Stimulated activated CD8-positive, alpha-beta memory T cell treated with anti-CD3 and anti-CD28 coated beads, Interleukin-4, amount 100 ng/mL, for 1 hour (primary cell): ENCODE results near the gene HOXB9.
A peak's percentile ranks its signal among the peaks of the same experiment; 100 is the strongest.

Source experiments
- DNase-seq, 2 donors: peaks; one replicate each; pipeline ENCODE4 v3.0.0-alpha.2; 2020; ENCODE audit warnings: low read depth in 2 of 2, low spot score in 1 of 2

The HOXB9 gene

DNA sequence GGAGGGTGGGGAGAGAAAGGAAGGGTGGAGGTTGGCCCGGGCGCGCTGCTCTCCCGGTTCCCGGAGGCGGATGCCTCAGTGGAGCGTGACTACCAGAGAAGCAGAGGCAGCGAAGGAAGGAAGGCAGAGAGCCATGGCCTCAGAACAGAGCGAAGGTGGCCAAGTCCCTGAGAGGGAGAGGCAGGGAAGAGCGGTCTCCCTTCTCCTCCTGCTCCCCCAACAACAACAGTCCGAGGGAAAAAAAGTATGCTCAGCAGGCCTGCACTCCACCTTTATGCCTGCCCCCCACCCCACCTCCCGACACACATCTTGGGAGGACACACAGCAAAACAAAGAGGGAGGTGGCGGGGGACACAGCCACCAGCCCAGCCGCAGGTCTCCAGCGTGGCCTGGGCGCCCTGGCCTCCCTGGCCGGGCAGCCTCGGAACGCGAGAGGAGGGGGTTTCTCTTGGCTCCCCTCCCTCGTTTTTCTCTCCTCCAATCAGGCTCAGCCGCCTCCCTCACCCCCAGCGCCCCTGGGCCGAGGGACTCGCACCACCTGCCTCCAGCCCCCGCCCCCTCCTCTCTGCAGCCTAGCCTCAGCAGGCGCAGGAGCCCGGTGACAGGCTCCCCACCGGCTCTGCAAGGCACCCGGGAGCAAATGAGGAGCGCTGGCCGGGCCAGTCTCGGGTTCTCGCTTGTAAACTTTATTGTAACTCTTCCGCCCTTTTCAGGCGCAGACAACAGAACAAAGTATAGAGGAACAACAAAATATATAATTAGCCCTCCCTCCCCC lies 14.3 kb downstream of the HOXB9 start:
- DNase-seq: no peak

DNA sequence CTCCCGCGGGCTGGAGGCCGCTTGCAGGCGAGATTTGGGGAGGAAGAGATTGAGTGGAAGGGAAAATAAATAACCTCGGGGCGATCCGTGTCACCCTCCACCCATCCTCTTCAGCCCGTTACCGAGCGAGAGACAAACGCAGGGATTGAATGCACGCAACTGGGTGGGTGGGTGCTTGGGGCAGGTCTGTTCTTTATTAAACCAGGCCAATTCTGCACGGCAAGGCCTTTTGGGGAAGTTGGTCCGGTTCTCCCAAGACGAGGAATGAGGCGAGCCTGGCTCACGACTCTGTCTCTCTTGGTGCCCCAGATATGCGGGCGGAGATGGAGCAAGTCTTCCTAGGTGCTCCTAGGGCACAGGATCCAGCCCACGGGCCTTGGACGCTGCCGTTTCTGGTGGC lies 14.9 kb downstream of the HOXB9 start:
- no peak for DNase-seq

DNA sequence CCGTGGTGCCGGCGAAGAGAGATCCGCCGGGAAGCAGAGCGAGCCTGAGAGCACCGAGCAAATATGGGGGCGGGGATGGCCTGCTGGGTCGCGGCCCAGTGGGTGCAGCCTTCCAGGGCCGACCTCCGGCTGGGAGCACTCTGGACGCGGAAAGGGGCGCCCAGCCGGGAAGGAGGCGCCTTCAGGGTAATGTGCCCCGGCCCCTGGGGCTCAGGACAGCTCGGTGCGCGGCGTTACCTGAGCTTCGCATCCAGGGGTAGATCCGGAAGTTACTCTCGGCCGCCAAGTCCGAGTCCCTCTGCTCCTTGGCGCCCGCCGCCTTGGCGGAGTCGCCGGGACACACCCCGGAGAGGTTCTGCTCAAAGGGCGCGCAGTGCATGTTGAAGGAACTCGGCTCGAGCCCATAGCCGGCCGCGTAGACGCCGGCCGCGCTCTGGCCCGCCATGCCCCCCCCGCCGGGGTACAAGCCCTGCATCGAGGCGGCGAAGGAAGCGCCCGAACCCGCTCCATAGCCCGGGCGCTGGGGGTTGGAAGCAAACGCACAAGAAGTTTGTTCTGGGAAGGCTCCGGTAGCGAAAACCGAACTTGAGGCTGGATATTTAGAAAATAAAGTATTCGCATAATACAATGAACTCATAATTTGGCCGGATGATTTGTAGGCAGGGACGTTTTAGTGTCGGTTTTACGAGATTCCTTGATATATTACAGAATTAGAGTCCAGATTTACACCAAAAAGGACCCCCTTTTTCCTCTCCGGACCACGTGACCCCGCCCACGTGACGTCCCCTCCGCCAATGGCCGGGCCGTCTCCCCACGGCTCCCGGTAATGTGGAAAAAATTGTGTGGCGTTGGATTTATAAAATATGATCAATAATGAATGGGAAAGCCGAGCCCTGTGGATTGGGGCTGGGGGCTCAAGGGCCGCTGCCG lies 15.6 kb downstream of the HOXB9 start, which contains the start of gene HOXB7:
HOXB7 (minus strand) TSS at position 736 of the 930 bp plus-strand sequence; CDS start at position 637, 99 bp downstream.
- DNase-seq: peak in 1 of 2 donors; percentile 38

DNA sequence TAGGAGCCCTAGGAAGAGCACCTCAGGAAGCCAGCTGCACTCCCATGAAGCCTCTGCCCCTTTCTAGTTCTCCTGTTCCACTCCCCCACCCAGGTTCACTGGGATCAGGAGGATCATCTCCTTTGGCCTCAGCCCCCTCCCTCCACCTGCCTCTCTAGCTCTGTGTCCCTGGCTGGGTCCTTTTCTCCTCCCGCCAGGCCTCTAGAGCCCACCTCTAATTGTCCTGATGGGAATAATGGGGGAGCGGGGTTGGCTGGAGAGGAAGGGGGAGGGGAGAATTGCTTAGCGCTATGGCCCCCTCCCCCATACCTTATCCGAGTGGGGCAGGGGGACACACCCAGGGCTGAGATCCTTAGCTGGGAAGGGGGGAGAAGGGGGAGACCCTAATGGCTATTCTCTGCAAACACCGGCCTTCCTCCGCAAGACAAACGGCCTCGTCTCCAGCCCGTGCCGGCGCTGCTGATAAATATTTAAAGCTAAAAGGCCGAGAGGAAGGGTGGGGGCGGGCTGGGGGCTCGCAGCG lies 16.3 kb downstream of the HOXB9 start:
- no peak for DNase-seq

DNA sequence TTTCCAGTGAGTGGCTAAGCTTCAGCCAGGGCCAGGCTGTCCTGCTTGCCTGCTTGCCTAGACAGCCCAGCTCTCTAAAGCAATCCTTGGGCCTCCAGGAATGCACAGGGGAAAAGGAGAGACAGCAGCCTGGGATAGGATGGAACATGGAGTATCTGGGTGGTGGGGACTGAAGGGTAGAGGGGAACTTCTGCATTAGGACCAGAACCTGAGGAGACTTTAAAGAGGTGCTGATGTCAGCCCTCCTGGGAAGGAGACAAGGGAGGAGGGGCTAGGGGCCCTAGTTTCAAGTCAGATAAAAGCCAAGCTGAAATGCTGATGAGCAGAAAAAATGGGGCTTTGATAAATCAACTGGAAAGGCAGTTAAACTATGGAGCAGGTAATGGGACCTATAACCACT lies 17.1 kb downstream of the HOXB9 start:
- DNase-seq: no peak

DNA sequence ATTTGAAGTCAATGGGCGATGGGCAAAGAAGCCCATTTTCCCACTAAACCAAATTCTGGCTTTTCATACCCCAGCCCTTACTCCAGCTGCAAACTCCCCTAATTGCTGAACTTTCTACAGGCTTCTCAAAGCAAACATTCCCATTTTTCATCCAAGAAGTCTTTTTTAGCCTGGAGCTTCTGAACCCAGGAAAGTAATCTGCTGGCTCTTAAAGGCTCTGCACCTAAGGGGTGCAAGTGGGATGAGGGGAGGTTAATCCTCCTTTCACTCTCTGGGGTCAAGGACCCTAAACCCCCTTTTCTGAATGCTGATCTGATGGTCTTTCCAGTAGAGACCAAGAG lies 17.7 kb downstream of the HOXB9 start:
- no peak for DNase-seq

DNA sequence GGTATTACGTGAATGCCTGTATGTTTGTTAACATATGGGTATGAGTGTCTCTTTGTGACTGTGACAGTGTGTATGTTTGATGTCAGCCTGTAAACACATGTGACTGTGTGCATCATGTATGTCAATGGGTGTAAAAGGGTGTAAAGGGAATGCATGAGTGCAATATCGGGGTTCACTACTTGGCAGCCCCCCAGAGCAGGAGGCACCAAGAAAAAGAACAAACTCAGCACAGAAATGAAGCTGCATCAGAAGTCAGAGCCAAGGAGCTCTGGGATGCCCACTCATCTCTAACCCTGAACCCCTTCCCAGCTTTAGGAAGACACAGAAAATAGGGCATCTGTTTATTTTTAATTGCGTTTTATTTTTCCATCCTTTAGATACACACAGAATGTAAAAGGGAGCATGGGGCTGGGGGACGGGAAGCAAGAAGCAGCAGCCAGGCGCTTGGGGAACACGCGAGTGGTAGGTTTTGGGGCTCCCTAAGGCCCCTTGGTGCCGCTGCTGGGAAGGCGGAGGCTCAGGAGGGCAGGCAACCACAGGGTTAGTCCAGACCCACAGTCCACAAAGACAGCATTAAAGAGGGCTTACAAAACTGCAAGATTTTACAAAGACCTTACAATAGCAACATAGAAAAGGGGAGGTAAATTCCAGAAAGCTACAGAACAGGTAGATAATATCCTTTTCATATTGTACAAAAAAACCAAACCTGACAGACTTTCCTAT lies 19.1 kb downstream of the HOXB9 start:
- DNase-seq: no peak

DNA sequence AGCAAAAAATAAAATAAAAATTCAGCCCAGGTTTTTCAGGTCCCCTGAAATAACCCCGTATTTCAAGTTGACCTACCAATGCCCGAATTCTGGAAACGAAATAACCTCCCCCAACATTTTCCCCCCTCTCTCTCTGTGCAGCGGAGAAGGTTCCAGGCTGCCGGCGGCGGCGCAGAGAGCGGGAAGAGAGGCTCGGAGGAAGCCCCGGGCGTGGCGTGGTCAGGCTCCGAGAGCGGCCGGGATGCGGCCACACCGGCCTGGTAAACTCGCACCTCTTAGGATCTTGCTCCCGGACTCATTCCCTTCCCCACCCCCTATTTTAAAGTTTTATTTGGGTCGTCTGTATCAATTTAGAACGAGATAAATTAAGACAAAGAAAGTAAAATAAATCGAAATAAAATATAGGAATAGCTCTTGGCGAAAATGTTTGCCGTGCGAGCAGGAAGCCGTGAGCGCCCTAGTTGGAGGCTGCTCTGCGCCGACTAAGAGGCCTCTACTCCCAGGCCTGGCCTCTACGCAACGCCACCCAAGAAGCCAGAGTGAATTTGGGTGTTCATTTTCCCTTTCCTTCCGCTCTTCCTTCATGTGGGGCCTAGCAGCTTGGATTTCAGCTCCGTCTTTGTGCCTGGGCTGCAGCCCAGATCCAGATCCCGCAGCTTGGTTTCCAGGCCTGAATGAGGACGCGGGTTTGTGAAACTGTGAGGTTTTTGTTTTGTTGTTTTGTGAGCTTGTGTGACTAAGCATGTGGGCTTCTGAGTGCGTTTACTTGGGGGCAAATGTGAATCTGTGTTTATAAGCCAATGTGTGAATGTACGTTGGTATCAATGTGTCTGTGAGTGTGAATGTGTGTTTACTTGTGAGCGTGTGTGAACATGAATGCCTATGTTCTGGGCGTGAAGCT lies 19.9 kb downstream of the HOXB9 start:
- no peak for DNase-seq

DNA sequence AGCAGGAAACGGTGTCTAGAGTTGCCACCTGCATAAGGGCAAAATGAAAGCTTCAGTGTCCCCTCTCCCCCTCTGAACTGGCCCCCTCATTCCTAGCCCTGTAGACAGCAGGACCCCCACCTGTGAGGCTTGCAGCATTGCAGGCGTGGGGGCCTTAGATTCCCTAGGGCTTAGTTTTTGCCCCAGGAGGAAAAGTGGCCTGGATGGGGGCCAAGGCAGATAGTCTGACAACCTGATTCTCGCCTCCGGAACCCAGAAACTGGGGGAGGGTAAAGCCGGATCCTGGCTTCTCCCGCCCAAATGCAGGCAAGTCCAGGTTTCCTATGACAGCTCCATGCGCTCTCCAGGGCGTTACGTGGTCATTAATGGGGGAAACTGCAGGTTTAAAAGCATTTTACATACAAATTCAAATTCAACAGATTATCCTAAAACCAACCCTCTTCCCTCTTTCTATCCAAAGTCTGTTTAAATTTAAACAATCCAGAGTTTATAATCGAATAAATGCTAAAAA lies 20.7 kb downstream of the HOXB9 start:
- no peak for DNase-seq

DNA sequence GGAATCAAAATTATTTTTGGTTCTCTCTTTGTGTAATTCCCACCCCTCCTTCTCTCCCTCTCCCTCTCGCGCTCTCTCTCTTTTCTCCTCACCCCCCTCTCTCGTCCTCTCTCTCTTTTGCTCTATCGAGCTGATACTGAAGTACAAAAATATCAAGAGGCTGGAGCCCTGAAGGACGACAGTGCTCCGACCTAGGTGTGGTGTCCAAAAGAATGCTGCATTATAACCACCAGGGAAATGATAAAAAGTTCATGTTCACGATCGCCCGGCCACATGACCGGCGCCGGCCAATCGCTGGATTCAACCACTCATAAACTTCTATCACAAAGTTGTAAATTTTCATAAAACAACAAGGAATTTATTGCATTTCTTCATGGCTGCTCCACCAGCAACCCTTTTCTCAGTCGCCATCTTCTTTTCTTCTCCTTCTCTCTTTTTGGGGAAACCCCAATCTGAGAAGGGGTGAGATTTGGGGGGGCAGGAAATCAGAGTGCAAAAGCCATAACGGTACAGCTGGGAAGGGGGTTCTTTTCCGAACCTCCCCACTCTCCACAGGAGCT lies 21.3 kb downstream of the HOXB9 start, which contains the start of gene HOXB6:
HOXB6 (minus strand) TSS at position 217 of the 560 bp plus-strand sequence. CDS start 6,836 bp downstream, outside the sequence.
- DNase-seq: no peak

DNA sequence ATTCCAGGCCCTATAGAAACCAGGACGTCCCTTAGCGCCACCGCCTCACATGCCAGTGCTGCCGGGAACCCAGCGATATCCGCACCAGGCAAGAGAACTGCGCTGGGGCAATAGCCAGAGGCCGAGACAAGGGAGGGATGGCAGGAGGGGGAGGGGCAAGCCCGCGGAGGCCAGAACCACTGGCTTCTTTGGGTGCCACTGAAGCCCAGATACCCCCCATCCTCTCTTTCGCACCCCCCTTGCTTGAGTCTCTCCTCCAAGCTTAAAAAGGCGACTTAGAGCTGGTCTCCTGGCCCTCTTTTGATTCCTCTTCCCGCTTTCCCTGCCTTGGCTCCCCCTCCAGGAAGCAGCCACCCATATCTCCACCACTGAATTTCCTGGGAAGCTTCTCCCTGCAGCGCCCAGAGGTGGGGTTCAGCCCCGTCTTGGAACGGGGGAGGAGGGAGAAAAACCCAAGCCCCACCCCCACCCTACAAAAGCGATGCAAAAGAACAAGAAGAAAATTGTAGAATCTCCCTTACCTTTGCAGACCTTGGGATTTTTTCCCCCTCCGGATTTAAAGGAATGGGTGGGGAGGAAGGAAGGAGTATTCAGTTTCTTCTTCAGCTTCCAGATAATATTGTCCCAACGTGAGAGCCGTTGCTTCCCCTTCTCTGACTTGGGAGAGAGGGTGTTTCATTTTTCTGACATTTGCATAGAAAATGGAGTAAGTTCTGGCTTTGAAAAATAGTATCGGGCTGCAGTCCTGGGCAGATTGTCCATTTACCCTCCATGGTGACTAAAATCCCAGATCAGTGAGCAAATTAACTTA lies 22.0 kb downstream of the HOXB9 start:
- DNase-seq: no peak

DNA sequence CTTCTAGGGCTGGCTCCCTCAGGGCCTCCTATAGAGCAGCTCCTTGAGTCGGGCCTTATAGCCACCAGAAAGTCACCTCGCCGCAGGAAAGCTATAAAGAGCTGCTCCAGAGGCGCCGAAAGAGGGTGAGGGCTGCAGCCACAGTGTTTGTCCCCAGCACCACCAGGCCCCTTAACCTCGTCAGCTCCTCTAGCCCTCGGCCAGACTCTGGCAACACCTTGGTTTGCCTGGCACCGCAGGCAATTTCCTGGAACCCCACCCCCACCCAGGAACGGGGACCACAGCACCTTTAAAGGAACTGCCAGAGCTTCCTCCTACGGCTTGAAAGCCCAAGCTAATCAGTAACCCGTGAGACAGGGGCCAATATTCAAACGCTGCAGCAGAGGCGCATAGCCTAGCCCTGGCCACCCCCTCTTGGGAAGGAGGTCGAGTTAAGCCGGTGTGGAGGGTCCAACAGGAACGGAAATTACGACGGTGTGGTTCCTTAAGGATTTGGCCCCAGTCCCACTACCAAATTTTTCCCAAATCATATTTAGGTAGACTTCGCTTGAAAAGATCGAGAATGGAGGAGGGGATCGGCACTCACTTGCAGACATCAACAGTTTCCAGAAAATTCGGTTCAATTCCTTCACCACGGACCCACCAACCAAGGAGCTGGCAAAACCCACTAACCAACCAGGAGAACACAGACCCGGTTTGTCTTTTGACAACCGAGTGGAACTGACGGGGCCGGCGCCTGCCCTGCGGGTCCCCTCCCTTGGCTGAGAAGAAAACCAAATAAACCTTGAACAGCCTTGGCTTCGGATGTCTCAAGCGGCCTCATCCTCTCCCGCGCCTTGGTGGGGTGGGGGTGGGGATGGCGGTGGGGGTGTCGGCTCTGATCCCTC lies 24.4 kb downstream of the HOXB9 start:
- DNase-seq: no peak

DNA sequence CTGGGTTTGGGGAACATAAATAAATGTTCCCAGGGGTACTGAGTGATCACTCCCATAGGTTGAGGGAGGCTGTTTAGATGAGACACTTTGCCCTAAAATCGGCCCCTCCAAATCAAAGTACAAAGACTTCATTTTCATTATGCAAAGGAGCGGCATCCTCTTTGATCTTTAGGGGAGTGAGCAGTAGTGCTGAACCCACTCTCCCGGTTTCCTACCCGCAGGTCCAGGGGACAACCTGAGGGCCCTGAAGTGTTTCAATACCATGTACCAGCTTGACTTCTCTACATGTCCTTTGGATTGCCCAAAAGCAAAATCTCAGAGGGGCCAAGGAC lies 25.0 kb downstream of the HOXB9 start:
- DNase-seq: no peak

DNA sequence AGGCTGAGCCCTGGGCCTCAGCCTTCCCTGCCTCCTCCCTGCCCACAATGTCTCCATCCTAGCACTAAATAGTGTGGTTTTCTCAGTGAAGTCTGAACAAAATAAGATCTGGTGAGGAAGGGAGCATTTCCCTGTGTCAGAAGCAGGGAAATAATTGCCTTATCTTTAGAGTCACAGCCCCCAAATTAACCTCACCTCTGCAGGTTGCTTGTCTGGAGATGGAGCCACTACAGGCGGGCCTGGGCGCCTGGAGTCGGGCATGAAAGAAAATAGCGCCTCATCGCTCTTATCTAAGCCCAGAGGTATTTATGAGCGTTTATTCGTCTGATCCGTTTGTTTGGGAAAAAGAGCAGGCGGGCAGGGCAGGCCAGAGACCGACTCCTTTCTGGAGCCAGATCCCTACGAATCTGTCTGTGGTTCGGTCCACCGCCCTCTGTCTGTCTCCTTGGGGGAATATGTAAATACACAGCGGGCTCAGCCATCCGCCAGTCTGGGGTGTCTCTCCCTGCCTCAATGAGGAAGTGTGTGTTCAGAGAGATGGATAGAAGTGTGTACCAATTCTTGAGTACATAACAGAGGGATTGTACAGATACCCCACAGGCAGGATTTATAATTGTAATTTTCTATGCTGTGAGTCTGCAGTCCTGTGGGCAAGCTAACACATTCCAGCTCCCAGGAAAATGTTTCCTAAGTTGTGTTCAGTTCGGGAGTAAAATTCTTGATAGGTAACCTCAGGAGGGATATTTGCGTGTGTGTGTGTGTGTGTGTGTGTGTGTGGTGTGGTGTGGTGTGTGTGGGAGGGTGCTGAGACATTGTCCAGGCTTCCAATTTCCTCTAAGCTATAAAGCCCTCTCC lies 25.7 kb downstream of the HOXB9 start:
- no peak for DNase-seq

DNA sequence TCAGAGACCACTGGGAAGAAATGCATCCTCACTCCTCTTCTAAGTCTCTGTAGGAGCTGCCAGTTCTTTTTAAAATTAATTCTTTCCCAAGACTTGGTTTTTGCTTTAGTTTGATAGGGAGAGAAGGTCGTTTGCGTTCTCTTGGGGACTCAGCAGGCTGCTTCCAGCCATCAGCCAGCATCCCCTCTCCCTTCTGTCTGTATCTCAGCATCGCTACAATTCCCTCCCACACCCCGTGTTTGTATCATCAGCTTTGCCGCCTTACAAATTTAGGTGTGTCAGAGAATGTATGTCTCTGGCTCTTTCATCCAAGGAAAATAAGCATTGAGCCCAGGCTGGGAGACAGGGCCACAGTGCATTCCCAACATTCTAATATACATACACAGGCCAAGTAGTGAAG lies 26.8 kb downstream of the HOXB9 start:
- DNase-seq: no peak

DNA sequence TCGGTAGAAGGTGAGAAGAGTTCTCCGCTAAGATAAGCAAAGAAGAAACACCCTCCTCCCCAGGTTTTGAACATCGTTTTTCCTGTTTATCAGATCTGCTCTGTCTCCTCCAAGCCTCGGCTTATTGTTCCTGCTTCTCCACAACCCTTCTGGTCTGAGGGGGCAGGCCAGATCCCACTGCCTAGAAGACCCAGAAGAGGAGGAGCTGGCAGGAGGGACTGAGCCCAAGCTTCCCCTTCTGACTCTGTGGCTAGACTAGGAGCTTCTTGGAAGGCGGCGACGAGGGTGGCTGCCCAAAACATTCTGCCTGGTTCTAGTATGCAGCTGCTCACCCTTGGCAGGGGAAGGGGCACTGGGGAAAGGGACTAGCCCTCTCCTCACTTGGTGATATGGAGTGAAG lies 27.4 kb downstream of the HOXB9 start:
- DNase-seq: no peak
